Measurements from ENCODE around the gene SLAMF7. TPM values are rescaled to one million over a fixed set of nuclear protein-coding genes. Genes with fewer than 3 reads are reported as not detected.

Gene SLAMF7
- total and polyA plus RNA-seq, 2 of the 8 experiments (the other 6 are each of a cell fraction or from before 2014, with no cell fraction given) = not detected

DNA sequence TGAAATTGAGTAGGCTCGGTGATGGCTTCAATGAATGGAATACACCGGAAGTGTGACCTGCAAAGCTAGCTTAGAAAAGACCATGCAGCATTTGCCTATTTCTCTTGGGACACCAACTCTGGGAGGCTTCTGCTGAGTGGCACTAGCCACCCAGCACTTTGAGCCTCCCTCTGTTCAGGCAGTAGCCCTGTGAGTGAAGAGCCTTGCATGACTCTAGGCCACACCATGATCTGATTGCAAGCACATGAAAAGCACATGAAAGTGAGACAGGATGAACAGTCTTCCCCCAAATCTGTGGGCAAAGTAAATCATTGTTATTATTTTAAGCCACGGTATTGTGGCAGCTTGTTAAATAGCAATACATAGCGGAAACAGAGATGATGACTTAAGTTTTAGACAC, 30.2 kb upstream of the SLAMF7 start:
- H3K18ac ChIP-seq (ENCODE audit: extremely low read depth, low read length) = no peak overlapping the region
- H3K23ac ChIP-seq (ENCODE audit: insufficient read length) = no peak overlapping the region
- no peaks in the 10 kb centered on the region for H3K9me3 ChIP-seq (ENCODE audit: insufficient read depth in 2 of 2, low read depth in 1 of 2, low read length in 1 of 2)
- H3K4me3 ChIP-seq (ENCODE audit: extremely low read depth in 1 of 4, insufficient read depth in 2 of 4, low read depth in 3 of 4, low read length in 4 of 4) = no peak overlapping the region
- no peak overlapping the region for H2BK12ac ChIP-seq (ENCODE audit: low read depth, low read length)
- H2AK5ac ChIP-seq (ENCODE audit: low read depth, low read length) = no peak overlapping the region
- no peak overlapping the region for H3K9ac ChIP-seq (replicated peaks in 1 of 4; ENCODE audit: extremely low read depth in 1 of 4, low read depth in 3 of 4, low read length in 3 of 4)
- WGBS, 2 experiments (ENCODE audit: extremely low coverage in 1 of 2, insufficient coverage in 1 of 2, insufficient read length in 1 of 2, insufficient replicate concordance in 2 of 2, low coverage in 1 of 2, low lambda C conversion rate in 2 of 2, missing lambda C conversion rate in 1 of 2) = 83% methylated on average over 4 of the region's 4 CpGs; no CpG with 5 or more reads in 1 of the 2 experiments
- H2BK20ac ChIP-seq (ENCODE audit: low read length) = no peak overlapping the region
- no peak overlapping the region for H2BK15ac ChIP-seq (ENCODE audit: low read length)
- no peak overlapping the region for H3K27ac ChIP-seq (ENCODE audit: low read depth, low read length)
- no peak overlapping the region for H3K14ac ChIP-seq (ENCODE audit: insufficient read length)
- no peak overlapping the region for H2BK5ac ChIP-seq (ENCODE audit: low read depth, low read length)
- H3K36me3 ChIP-seq (ENCODE audit: control insufficient read depth in 2 of 4, insufficient read depth in 4 of 4, low read length in 3 of 4) = no peaks in the 10 kb centered on the region
- H3K56ac ChIP-seq (replicated peaks; ENCODE audit: insufficient read length, low read depth, low read length) = no peak overlapping the region
- no peak overlapping the region for H4K5ac ChIP-seq (ENCODE audit: insufficient read length, low read depth, low read length)
- no peaks in the 10 kb centered on the region for H4K20me1 ChIP-seq (replicated peaks in 1 of 2; ENCODE audit: control insufficient read depth in 1 of 2, insufficient read depth in 2 of 2, low read length in 2 of 2)
- no peaks in the 10 kb centered on the region; the same call in 1 of the 2 replicates for H3K79me1 ChIP-seq (ENCODE audit: low read depth, low read length)
- POLR2A ChIA-PET (ENCODE audit: partially characterized antibody) = no interaction called here
- H3K4me2 ChIP-seq (ENCODE audit: insufficient read depth in 1 of 2, low read depth in 2 of 2, low read length in 2 of 2) = no peak overlapping the region
- H3K4ac ChIP-seq (replicated peaks; ENCODE audit: insufficient read length, low read depth, low read length) = no peak overlapping the region
- H4K8ac ChIP-seq (ENCODE audit: extremely low read depth, insufficient read depth, low read length) = no peak overlapping the region
- no peak overlapping the region for H2BK120ac ChIP-seq (replicated peaks; ENCODE audit: low read depth, low read length)
- no peak for FAIRE-seq
- H3K79me2 ChIP-seq (ENCODE audit: control insufficient read depth in 1 of 2, insufficient read depth in 2 of 2, low read length in 2 of 2) = no peaks in the 10 kb centered on the region
- H3K4me1 ChIP-seq (replicated peaks in 1 of 4; ENCODE audit: control insufficient read depth in 3 of 4, insufficient read depth in 4 of 4, low read length in 3 of 4) = no peaks in the 10 kb centered on the region
- CTCF ChIA-PET (ENCODE audit: partially characterized antibody) = interaction anchor here (1.7 to 2.1 kb wide), 2 partner anchors 27 to 40 kb away, joined by 4 to 8 read pairs; no protein-coding TSS in a partner anchor
- H2AFZ ChIP-seq (ENCODE audit: low read length) = no peak overlapping the region
- H3K23me2 ChIP-seq (ENCODE audit: low read depth, low read length) = no peaks in the 10 kb centered on the region
- no peak overlapping the region for H4K91ac ChIP-seq (replicated peaks; ENCODE audit: insufficient read length, low read length)
- no peak for DNase-seq (ENCODE audit: low read depth in 1 of 2, low spot score in 2 of 2)
- no peaks in the 10 kb centered on the region for H3K27me3 ChIP-seq (replicated peaks in 1 of 4; ENCODE audit: control insufficient read depth in 3 of 4, extremely low read depth in 1 of 4, insufficient read depth in 3 of 4, low read length in 3 of 4)
- TF ChIP-seq CBX5 (IDR thresholded peaks at IDR 0.05; ENCODE audit: low read depth, low read length) = no peak
- no peak for TF ChIP-seq NANOG (IDR thresholded peaks at IDR 0.05; ENCODE audit: insufficient read depth, low read depth, low read length, poor library complexity, severe bottlenecking)
- TF ChIP-seq EZH2 (IDR thresholded peaks at IDR 0.05; ENCODE audit: low read depth, low read length, severe bottlenecking) = no peak
- no peak for TF ChIP-seq SP1 (IDR thresholded peaks at IDR 0.05; ENCODE audit: low read depth, low read length)
- no peak for TF ChIP-seq CTBP2 (IDR thresholded peaks at IDR 0.05; ENCODE audit: borderline replicate concordance, insufficient read depth, insufficient read length, low read length)
- TF ChIP-seq SAP30 (IDR thresholded peaks at IDR 0.05; ENCODE audit: insufficient read depth, insufficient replicate concordance, low read length) = no peak
- no peak for TF ChIP-seq SUZ12 (IDR thresholded peaks at IDR 0.05; ENCODE audit: low read length)
- no peak for TF ChIP-seq RAD21 (IDR thresholded peaks at IDR 0.05 in 1 of 2, conservative IDR thresholded peaks at IDR 0.05 in 1 of 2; ENCODE audit: low read depth in 2 of 2, low read length in 2 of 2)
- TF ChIP-seq POLR2A (IDR thresholded peaks at IDR 0.05; ENCODE audit: control extremely low read depth in 1 of 2, low read depth in 2 of 2, low read length in 2 of 2) = no peak
- no peak for TF ChIP-seq SIX5 (IDR thresholded peaks at IDR 0.05; ENCODE audit: low read depth, low read length)
- TF ChIP-seq CHD1 (IDR thresholded peaks at IDR 0.05; ENCODE audit: low read depth, low read length) = no peak
- TF ChIP-seq TAF7 (optimal IDR thresholded peaks at IDR 0.05; ENCODE audit: borderline replicate concordance, low read depth, low read length) = no peak
- no peak for TF ChIP-seq ASH2L (IDR thresholded peaks at IDR 0.05; ENCODE audit: low read length)

All from H1 (cell line).